Endothelial cell (in vitro differentiated cells): Measurements from ENCODE around the gene MKNK1. TPM values are rescaled to one million over a fixed set of nuclear protein-coding genes. Genes with fewer than 3 reads are reported as not detected.

Experiments
- DNase-seq: peaks from one replicate; pipeline ENCODE4 v3.0.0; 2021; ENCODE audit warnings: low spot score
- H3K27ac Mint-ChIP-seq: one replicate; pipeline ENCODE4 v1.8.0; 2021; ENCODE audit warnings: mixed read lengths, inconsistent platforms; ENCODE audit not compliant: unreplicated experiment
- H3K27me3 Mint-ChIP-seq: one replicate; pipeline ENCODE4 v1.8.0; 2021; ENCODE audit warnings: mild to moderate bottlenecking, moderate library complexity, mixed read lengths, inconsistent platforms; ENCODE audit not compliant: unreplicated experiment
- H3K36me3 Mint-ChIP-seq: one replicate; pipeline ENCODE4 v1.8.0; 2021; ENCODE audit warnings: mild to moderate bottlenecking, low read depth, mixed read lengths, inconsistent platforms; ENCODE audit not compliant: unreplicated experiment
- H3K4me1 Mint-ChIP-seq: one replicate; pipeline ENCODE4 v1.8.0; 2021; ENCODE audit warnings: mild to moderate bottlenecking, mixed read lengths, inconsistent platforms; ENCODE audit not compliant: unreplicated experiment
- H3K4me3 Mint-ChIP-seq: one replicate; pipeline ENCODE4 v1.8.0; 2021; ENCODE audit warnings: mild to moderate bottlenecking, mixed read lengths, inconsistent platforms; ENCODE audit not compliant: unreplicated experiment
- H3K9me3 Mint-ChIP-seq: one replicate; pipeline ENCODE4 v1.8.0; 2021; ENCODE audit warnings: mixed read lengths, inconsistent platforms; ENCODE audit not compliant: unreplicated experiment
- CTCF ChIP-seq: fragments of 200-600 bp; sonication (generic); IDR thresholded peaks from one replicate; pipeline ENCODE4 v1.5.0; 2021; ENCODE audit warnings: antibody characterized with exemption; ENCODE audit not compliant: unreplicated experiment
- total RNA-seq: library from RNA; stranded (reverse); fragmentation: NEBNext Ultra II Directional; extraction: Animal tissue kit (Norgen Biotek cat#: 25700); gene quantifications from one replicate; pipeline ENCODE4 v1.2.1, GENCODE V29; 2021; ENCODE audit not compliant: unreplicated experiment

MKNK1 gene
- total RNA-seq, 1 donor from 2014 or later = 57.9 TPM

- Mint-ChIP-seq H3K27me3 (peaks cover 1% of the 10 kb centered on the region), H3K4me1 (peaks cover 5% of the 10 kb centered on the region), H3K27ac (no peak overlapping the region), H3K4me3 (no peak overlapping the region), H3K9me3 (no peaks in the 10 kb centered on the region), H3K36me3 (peaks cover 49% of the 10 kb centered on the region)
- TF ChIP-seq CTCF = no peak
- DNase-seq = no peak
Observed at GRCh38 chr1:46582972-46583371, 21.1 kb downstream of the MKNK1 start.

GRCh38 chr1:46581681-46582455 is 22.2 kb downstream of the MKNK1 start:
- Mint-ChIP-seq H3K27ac (peak overlapping the region; percentile 30), H3K36me3 (peaks cover 52% of the 10 kb centered on the region), H3K27me3 (peaks cover 1% of the 10 kb centered on the region), H3K9me3 (no peaks in the 10 kb centered on the region), H3K4me1 (peaks cover 5% of the 10 kb centered on the region), H3K4me3 (peak overlapping the region; percentile 35)
- DNase-seq = no peak
- no peak for TF ChIP-seq CTCF

- Mint-ChIP-seq H3K36me3 (peaks cover 46% of the 10 kb centered on the region), H3K4me3 (no peak overlapping the region), H3K4me1 (peaks cover 5% of the 10 kb centered on the region), H3K27ac (no peak overlapping the region), H3K27me3 (peaks cover 3% of the 10 kb centered on the region), H3K9me3 (no peaks in the 10 kb centered on the region)
- no peak for DNase-seq
- no peak for TF ChIP-seq CTCF
Observed at GRCh38 chr1:46580140-46580903, 23.7 kb downstream of the MKNK1 start.

- H3K36me3 Mint-ChIP-seq = peaks cover 40% of the 10 kb centered on the region
- H3K27ac Mint-ChIP-seq = no peak overlapping the region
- H3K9me3 Mint-ChIP-seq = no peaks in the 10 kb centered on the region
- H3K4me3 Mint-ChIP-seq = no peak overlapping the region
- H3K27me3 Mint-ChIP-seq = peaks cover 3% of the 10 kb centered on the region
- no peak for DNase-seq
- TF ChIP-seq CTCF = no peak
- H3K4me1 Mint-ChIP-seq = peaks cover 2% of the 10 kb centered on the region
Observed at GRCh38 chr1:46577671-46578070, 26.4 kb downstream of the MKNK1 start.

- H3K36me3 Mint-ChIP-seq = peaks cover 29% of the 10 kb centered on the region
- no peak for DNase-seq
- TF ChIP-seq CTCF = no peak
- no peak overlapping the region for H3K4me3 Mint-ChIP-seq
- no peaks in the 10 kb centered on the region for H3K4me1 Mint-ChIP-seq
- H3K27me3 Mint-ChIP-seq = peaks cover 6% of the 10 kb centered on the region
- no peak overlapping the region for H3K27ac Mint-ChIP-seq
- H3K9me3 Mint-ChIP-seq = no peaks in the 10 kb centered on the region
Observed at GRCh38 chr1:46576596-46576995, 27.5 kb downstream of the MKNK1 start.
